Keratinocyte (primary cell): Measurements from ENCODE around the gene ARNT2. TPM values are rescaled to one million over a fixed set of nuclear protein-coding genes. Genes with fewer than 3 reads are reported as not detected.

Source experiments
- DNase-seq: peaks from one replicate; pipeline ENCODE4 v3.0.0-alpha.2; 2011; ENCODE audit warnings: low read depth, missing footprints, low spot score
- FAIRE-seq: peaks from 2 replicates; lab custom pipeline; 2011; peaks lifted over from hg19 to GRCh38; lab: Jason Lieb, UNC
- H2AFZ ChIP-seq: 2 replicates; pipeline ENCODE4 v1.6.0; 2012; ENCODE audit warnings: low read length, control low read depth, inconsistent platforms; ENCODE audit not compliant: control insufficient read depth
- H3K27ac ChIP-seq: 2 replicates; pipeline ENCODE4 v1.5.1; 2011; ENCODE audit warnings: low read length; ENCODE audit not compliant: control insufficient read depth, insufficient read depth
- H3K27me3 ChIP-seq: 3 replicates; pipeline ENCODE4 v1.6.0; 2011; ENCODE audit warnings: low read length; ENCODE audit not compliant: control insufficient read depth, insufficient read depth; ENCODE audit errors: extremely low read depth
- H3K36me3 ChIP-seq, 2 experiments: 2 replicates in 1 of 2; 3 replicates in 1 of 2; pipeline ENCODE4 v1.5.1; 2011; ENCODE audit warnings: low read length in 2 of 2, mild to moderate bottlenecking in 1 of 2; ENCODE audit not compliant: control insufficient read depth in 2 of 2, insufficient read depth in 2 of 2; ENCODE audit errors: extremely low read depth in 1 of 2
- H3K4me1 ChIP-seq: 3 replicates; pipeline ENCODE4 v1.5.1; 2011; ENCODE audit warnings: low read length; ENCODE audit not compliant: control insufficient read depth, insufficient read depth; ENCODE audit errors: extremely low read depth
- H3K4me2 ChIP-seq: 3 replicates; pipeline ENCODE4 v1.6.0; 2011; ENCODE audit warnings: low read depth, low read length; ENCODE audit not compliant: control insufficient read depth, insufficient read depth; ENCODE audit errors: extremely low read depth
- H3K4me3 ChIP-seq, 3 experiments: fragments of 200-600 bp in 1 of 3; sonication (generic) in 1 of 3; 2 replicates in 2 of 3; 3 replicates in 1 of 3; pipeline ENCODE4 v1.5.1; 2011 to 2016; ENCODE audit warnings: low read length in 3 of 3, mild to moderate bottlenecking in 3 of 3, control low read depth in 2 of 3, inconsistent platforms in 1 of 3, low read depth in 1 of 3, mixed read lengths in 1 of 3, mixed run types in 1 of 3, moderate library complexity in 1 of 3; ENCODE audit not compliant: control insufficient read depth in 2 of 3, insufficient read depth in 2 of 3; ENCODE audit errors: extremely low read depth in 1 of 3
- H3K79me2 ChIP-seq: 2 replicates; pipeline ENCODE4 v1.6.0; 2012; ENCODE audit warnings: low read length; ENCODE audit not compliant: control insufficient read depth, insufficient read depth
- H3K9ac ChIP-seq: 3 replicates; pipeline ENCODE4 v1.6.0; 2011; ENCODE audit warnings: low read length; ENCODE audit not compliant: control insufficient read depth, insufficient read depth; ENCODE audit errors: extremely low read depth
- H3K9me1 ChIP-seq: 3 replicates; pipeline ENCODE4 v1.6.0; 2011; ENCODE audit warnings: low read length; ENCODE audit not compliant: control insufficient read depth, insufficient read depth; ENCODE audit errors: extremely low read depth
- H3K9me3 ChIP-seq: 2 replicates; pipeline ENCODE4 v1.5.1; 2012; ENCODE audit warnings: low read depth, low read length; ENCODE audit not compliant: control insufficient read depth
- H4K20me1 ChIP-seq: 3 replicates; pipeline ENCODE4 v1.6.0; 2011; ENCODE audit warnings: low read length; ENCODE audit not compliant: control insufficient read depth, insufficient read depth; ENCODE audit errors: extremely low read depth
- EZH2 ChIP-seq: IDR thresholded peaks from one replicate; pipeline ENCODE4 v1.6.1; 2012; ENCODE audit warnings: inconsistent platforms, mild to moderate bottlenecking, low read length, moderate library complexity
- dilution Hi-C: fragments of 300-500 bp; cut with MboI; formaldehyde crosslinking; loops from one replicate; pipeline ENCODE4 v1.7.0; 2020; ENCODE audit warnings: low sequenced_read_pairs; ENCODE audit not compliant: extremely low pct_ligation_motif_present
- polyA plus RNA-seq, 5 experiments: library from polyadenylated mRNA; depleted of rRNA in 3 of 5; stranded (reverse) in 3 of 5; stranded (forward) in 1 of 5; unstranded in 1 of 5; fragments of >200 nt; gene quantifications; 1 replicate in 1 of 5; 2 replicates in 3 of 5; 3 replicates in 1 of 5; pipeline versions ENCODE4 v1.2.1 to v1.2.3, GENCODE V29; 2011 to 2012; ENCODE audit warnings: missing spikeins in 2 of 5, low read depth in 1 of 5, low replicate concordance in 1 of 5
- TF ChIP-seq, protein P1 (sequence below), 3 experiments: IDR thresholded peaks in 1 of 3; conservative IDR thresholded peaks in 1 of 3; optimal IDR thresholded peaks in 1 of 3; 2 replicates in 2 of 3; 3 replicates in 1 of 3; pipeline versions ENCODE3 to v1.5.1; 2011; ENCODE audit warnings: low read length in 3 of 3, mild to moderate bottlenecking in 3 of 3, moderate library complexity in 2 of 3, control low read depth in 1 of 3, inconsistent platforms in 1 of 3; ENCODE audit not compliant: insufficient read depth in 2 of 3; ENCODE audit errors: extremely low read depth in 1 of 3

Gene ARNT2
- polyA plus RNA-seq, 1 donor (not counting 4 experiments of a cell fraction or from before 2014, with no cell fraction given) = 0.16 TPM

DNA sequence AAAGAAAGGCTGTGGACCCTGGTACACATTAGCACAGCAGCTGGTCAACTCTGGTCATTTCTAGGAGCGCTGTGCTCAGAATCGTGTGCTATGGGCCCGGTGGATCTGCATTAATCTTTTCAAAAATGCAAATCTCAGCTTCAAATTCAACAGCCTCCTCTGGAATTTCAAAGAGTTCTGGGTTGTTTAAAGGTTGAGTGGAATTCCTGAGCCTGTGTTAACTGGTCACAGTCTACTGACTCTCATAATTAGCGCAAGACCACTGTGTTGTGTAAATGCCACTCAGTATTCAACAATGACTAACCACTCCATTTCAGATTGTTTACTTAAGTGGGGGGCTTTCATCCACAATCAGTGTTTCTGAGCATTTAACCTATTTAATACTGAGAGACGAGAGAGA is 2.7 kb upstream of the ARNT2 start:
- Histone ChIP-seq H3K9ac (no peak overlapping the region), H3K9me3 (no peaks in the 10 kb centered on the region), H3K27me3 (peaks cover 52% of the 10 kb centered on the region), H3K4me1 (no peaks in the 10 kb centered on the region), H3K79me2 (no peaks in the 10 kb centered on the region), H3K27ac (no peak overlapping the region), H2AFZ (no peak overlapping the region), H3K9me1 (no peaks in the 10 kb centered on the region), H4K20me1 (no peaks in the 10 kb centered on the region), H3K36me3 (no peaks in the 10 kb centered on the region), H3K4me2 (no peak overlapping the region), H3K4me3 (no peak overlapping the region)
- FAIRE-seq (no peak), DNase-seq (no peak)
- dilution Hi-C loops = no loop called here
- TF ChIP-seq EZH2 = no peak
- TF ChIP-seq, protein P1, sequence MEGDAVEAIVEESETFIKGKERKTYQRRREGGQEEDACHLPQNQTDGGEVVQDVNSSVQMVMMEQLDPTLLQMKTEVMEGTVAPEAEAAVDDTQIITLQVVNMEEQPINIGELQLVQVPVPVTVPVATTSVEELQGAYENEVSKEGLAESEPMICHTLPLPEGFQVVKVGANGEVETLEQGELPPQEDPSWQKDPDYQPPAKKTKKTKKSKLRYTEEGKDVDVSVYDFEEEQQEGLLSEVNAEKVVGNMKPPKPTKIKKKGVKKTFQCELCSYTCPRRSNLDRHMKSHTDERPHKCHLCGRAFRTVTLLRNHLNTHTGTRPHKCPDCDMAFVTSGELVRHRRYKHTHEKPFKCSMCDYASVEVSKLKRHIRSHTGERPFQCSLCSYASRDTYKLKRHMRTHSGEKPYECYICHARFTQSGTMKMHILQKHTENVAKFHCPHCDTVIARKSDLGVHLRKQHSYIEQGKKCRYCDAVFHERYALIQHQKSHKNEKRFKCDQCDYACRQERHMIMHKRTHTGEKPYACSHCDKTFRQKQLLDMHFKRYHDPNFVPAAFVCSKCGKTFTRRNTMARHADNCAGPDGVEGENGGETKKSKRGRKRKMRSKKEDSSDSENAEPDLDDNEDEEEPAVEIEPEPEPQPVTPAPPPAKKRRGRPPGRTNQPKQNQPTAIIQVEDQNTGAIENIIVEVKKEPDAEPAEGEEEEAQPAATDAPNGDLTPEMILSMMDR (optimal IDR thresholded peaks at IDR 0.05 in 1 of 3, IDR thresholded peaks at IDR 0.05 in 1 of 3, conservative IDR thresholded peaks at IDR 0.05 in 1 of 3; ENCODE audit: extremely low read depth in 1 of 3, insufficient read depth in 2 of 3, low read length in 3 of 3) = no peak

DNA sequence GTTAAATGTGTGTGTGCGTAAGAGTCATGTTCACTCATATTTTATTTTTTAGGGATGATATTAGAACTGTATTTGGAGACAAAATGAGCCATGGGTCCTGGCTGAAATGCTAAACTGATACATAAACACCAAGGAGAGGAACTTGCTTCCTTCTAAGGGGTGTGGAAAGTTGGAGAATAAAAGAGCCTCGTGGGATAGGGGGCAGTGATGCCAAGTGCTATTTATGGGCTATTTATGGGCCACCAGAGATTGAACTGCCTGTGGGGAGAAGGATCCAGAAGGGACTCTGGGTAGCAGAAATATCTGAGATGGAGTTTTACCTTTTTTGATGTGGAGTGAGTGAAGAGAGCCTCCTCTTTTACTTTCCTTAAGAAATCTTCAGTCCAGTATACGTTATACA is 1.8 kb upstream of the ARNT2 start:
- no peaks in the 10 kb centered on the region for H3K36me3 ChIP-seq
- DNase-seq (no peak), FAIRE-seq (no peak)
- no peaks in the 10 kb centered on the region for H3K9me3 ChIP-seq
- H3K4me1 ChIP-seq = no peaks in the 10 kb centered on the region
- no peak overlapping the region for H3K27ac ChIP-seq
- H2AFZ ChIP-seq = no peak overlapping the region
- H4K20me1 ChIP-seq = no peaks in the 10 kb centered on the region
- peak; percentile 63 for TF ChIP-seq EZH2
- TF ChIP-seq, protein P1 (optimal IDR thresholded peaks at IDR 0.05 in 1 of 3, IDR thresholded peaks at IDR 0.05 in 1 of 3, conservative IDR thresholded peaks at IDR 0.05 in 1 of 3; ENCODE audit: extremely low read depth in 1 of 3, insufficient read depth in 2 of 3, low read length in 3 of 3) = no peak
- no peak overlapping the region for H3K4me2 ChIP-seq
- no peak overlapping the region for H3K4me3 ChIP-seq
- dilution Hi-C loops = no loop called here
- H3K9ac ChIP-seq = no peak overlapping the region
- H3K79me2 ChIP-seq = no peaks in the 10 kb centered on the region
- no peaks in the 10 kb centered on the region for H3K9me1 ChIP-seq
- H3K27me3 ChIP-seq = peaks cover 60% of the 10 kb centered on the region
